ENCODE data around the gene SLC66A3.

The SLC66A3 gene

DNA sequence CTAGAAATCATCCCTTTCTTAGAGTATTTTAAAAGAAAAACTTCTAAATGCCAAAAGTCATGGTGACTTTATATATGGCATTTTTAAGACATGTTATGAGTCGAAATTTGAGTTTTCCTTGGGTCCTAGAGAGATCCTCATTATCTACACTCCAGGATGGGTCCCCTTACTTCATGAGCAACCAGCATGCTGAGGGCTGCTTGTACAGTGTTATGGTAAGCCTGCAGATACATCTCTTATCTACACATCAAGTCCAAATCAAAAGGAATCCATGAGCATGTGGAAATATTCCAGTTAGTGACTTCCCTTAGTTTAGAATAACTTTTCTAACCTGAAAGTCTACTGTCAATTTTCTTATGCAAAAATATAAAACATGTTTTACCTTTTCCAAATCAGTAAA lies 58.7 kb downstream of the SLC66A3 start:
- DNase-seq (ENCODE audit: low read depth): no peak

DNA sequence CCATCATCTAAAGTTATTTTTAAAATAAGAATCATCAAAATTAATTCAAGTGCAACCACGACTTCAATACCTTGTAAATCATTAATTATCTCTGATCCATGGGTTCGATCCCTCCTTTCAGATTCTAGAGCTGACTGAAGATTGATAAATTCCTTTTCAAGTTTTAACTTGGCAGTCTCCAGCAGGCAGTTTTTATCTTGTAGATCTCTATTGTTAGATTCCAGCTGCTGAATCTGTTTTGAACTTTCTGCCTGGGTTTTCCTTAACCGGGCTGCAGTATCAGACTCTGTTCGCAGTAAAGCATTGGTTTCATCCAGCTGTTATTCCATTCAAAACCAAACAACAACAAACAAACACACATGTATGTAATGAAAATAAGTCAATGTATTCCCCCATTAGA lies 59.5 kb downstream of the SLC66A3 start:
- no peak for DNase-seq (ENCODE audit: low read depth)

DNA sequence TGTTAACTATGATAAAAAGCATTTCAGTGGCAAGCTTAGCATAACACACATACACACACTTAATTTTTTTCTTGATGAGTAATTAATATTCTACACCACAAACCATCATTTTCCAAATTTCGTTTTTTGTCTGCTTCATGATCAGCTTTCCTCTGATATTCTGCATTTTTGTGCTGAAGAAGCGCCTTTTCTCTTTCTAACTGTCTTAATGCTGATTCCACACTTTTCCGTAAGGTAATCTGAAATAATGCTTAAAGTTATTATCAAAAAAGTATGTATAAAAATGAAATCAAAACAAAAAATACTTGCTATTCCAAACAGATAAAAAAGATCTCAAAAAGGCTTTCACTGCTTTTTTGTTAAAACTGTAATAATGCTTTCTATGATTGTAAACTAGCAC lies 60.1 kb downstream of the SLC66A3 start:
- no peak for DNase-seq (ENCODE audit: low read depth)

- no peak for DNase-seq (ENCODE audit: low read depth)
These were observed 65.2 kb downstream of the SLC66A3 start for GRCh38 chr2:11220445-11220844.

GRCh38 chr2:11222845-11223244 lies 67.6 kb downstream of the SLC66A3 start:
- DNase-seq (ENCODE audit: low read depth): no peak

- no peak for DNase-seq (ENCODE audit: low read depth)
These were observed 69.6 kb downstream of the SLC66A3 start for GRCh38 chr2:11224887-11225286.

- DNase-seq (ENCODE audit: low read depth): no peak
These were observed 72.3 kb downstream of the SLC66A3 start for GRCh38 chr2:11227595-11227994.
